ENCODE measurements around the gene SGMS2.

The SGMS2 gene

GRCh38 chr4:107870916-107871786 lies 46.4 kb downstream of the SGMS2 start:
- H3K4me3 ChIP-seq (ENCODE audit: control insufficient read depth, low read depth, low read length) = no peak overlapping the region
- DNase-seq (ENCODE audit: low read depth) = no peak
- no peak for TF ChIP-seq CTCF (IDR thresholded peaks at IDR 0.05; ENCODE audit: control insufficient read depth, insufficient read depth, low read depth, low read length, missing control alignments)

GRCh38 chr4:107874024-107874423 lies 49.3 kb downstream of the SGMS2 start:
- DNase-seq (ENCODE audit: low read depth) = no peak
- no peak for TF ChIP-seq CTCF (IDR thresholded peaks at IDR 0.05; ENCODE audit: control insufficient read depth, insufficient read depth, low read depth, low read length, missing control alignments)
- no peak overlapping the region for H3K4me3 ChIP-seq (ENCODE audit: control insufficient read depth, low read depth, low read length)

GRCh38 chr4:107876099-107876498 lies 51.4 kb downstream of the SGMS2 start:
- no peak overlapping the region for H3K4me3 ChIP-seq (ENCODE audit: control insufficient read depth, low read depth, low read length)
- no peak for DNase-seq (ENCODE audit: low read depth)
- TF ChIP-seq CTCF (IDR thresholded peaks at IDR 0.05; ENCODE audit: control insufficient read depth, insufficient read depth, low read depth, low read length, missing control alignments) = no peak

- TF ChIP-seq CTCF (IDR thresholded peaks at IDR 0.05; ENCODE audit: control insufficient read depth, insufficient read depth, low read depth, low read length, missing control alignments) = no peak
- no peak overlapping the region for H3K4me3 ChIP-seq (ENCODE audit: control insufficient read depth, low read depth, low read length)
- no peak for DNase-seq (ENCODE audit: low read depth)
Measured at GRCh38 chr4:107877361-107877760, 52.6 kb downstream of the SGMS2 start.

- no peak for DNase-seq (ENCODE audit: low read depth)
- H3K4me3 ChIP-seq (ENCODE audit: control insufficient read depth, low read depth, low read length) = no peak overlapping the region
- no peak for TF ChIP-seq CTCF (IDR thresholded peaks at IDR 0.05; ENCODE audit: control insufficient read depth, insufficient read depth, low read depth, low read length, missing control alignments)
Measured at GRCh38 chr4:107885865-107886264, 61.1 kb downstream of the SGMS2 start.

GRCh38 chr4:107888237-107888636 lies 63.5 kb downstream of the SGMS2 start:
- DNase-seq (ENCODE audit: low read depth) = no peak
- no peak overlapping the region for H3K4me3 ChIP-seq (ENCODE audit: control insufficient read depth, low read depth, low read length)

More at GRCh38 chr4:107888237-107888636, 63.5 kb downstream of the SGMS2 start:
- TF ChIP-seq CTCF (IDR thresholded peaks at IDR 0.05; ENCODE audit: control insufficient read depth, insufficient read depth, low read depth, low read length, missing control alignments) = no peak
